Hepatocyte (in vitro differentiated cells): ENCODE results near the gene ABCA13.

Source experiments
- EZH2 ChIP-seq: fragments of 200-600 bp; sonication (generic); IDR thresholded peaks from 2 replicates; pipeline ENCODE4 v1.6.1; 2016; ENCODE audit warnings: antibody characterized with exemption, mild to moderate bottlenecking, borderline replicate concordance
- TF ChIP-seq, protein P1 (sequence below): fragments of 200-600 bp; sonication (generic); IDR thresholded peaks from 2 replicates; pipeline ENCODE4 v1.5.1; 2016; ENCODE audit warnings: antibody characterized with exemption, mild to moderate bottlenecking; ENCODE audit not compliant: poor library complexity

DNA sequence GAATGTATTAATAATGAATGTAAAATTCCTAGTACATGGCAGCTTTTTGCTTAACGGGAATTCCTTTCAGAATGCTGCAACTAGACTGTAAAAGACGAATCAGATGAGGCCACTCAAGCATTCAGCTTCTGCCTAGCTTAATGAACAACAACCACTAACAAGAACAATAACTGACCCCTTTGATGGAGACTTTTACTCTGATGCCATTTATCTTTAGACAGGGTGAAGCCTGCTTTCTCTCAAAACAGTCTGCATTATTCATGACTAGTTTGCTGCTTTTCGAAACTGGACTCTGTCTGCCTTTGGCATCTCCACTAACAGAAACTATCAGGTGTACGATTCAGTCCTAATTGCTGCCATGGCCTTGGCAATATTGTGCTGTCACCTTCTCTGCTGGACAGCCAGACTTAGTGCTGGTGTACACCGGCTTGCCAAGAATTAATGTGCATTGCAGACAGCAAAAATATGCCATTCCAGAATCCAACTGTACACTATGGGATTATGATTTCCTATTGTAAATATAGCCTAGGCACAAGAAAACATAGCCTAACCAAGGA, 457.6 kb downstream of the ABCA13 start:
- TF ChIP-seq, protein P1, sequence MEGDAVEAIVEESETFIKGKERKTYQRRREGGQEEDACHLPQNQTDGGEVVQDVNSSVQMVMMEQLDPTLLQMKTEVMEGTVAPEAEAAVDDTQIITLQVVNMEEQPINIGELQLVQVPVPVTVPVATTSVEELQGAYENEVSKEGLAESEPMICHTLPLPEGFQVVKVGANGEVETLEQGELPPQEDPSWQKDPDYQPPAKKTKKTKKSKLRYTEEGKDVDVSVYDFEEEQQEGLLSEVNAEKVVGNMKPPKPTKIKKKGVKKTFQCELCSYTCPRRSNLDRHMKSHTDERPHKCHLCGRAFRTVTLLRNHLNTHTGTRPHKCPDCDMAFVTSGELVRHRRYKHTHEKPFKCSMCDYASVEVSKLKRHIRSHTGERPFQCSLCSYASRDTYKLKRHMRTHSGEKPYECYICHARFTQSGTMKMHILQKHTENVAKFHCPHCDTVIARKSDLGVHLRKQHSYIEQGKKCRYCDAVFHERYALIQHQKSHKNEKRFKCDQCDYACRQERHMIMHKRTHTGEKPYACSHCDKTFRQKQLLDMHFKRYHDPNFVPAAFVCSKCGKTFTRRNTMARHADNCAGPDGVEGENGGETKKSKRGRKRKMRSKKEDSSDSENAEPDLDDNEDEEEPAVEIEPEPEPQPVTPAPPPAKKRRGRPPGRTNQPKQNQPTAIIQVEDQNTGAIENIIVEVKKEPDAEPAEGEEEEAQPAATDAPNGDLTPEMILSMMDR: no peak
- no peak for TF ChIP-seq EZH2
